T-helper 2 cell (primary cell): ENCODE data around the gene TSPAN31.
A peak's percentile ranks its signal among the peaks of the same experiment; 100 is the strongest.

Experiments
- DNase-seq, 5 experiments: peaks; one replicate each; pipeline versions ENCODE4 v3.0.0 to v3.0.0-alpha.2; 2012 to 2022

TSPAN31 gene

DNA sequence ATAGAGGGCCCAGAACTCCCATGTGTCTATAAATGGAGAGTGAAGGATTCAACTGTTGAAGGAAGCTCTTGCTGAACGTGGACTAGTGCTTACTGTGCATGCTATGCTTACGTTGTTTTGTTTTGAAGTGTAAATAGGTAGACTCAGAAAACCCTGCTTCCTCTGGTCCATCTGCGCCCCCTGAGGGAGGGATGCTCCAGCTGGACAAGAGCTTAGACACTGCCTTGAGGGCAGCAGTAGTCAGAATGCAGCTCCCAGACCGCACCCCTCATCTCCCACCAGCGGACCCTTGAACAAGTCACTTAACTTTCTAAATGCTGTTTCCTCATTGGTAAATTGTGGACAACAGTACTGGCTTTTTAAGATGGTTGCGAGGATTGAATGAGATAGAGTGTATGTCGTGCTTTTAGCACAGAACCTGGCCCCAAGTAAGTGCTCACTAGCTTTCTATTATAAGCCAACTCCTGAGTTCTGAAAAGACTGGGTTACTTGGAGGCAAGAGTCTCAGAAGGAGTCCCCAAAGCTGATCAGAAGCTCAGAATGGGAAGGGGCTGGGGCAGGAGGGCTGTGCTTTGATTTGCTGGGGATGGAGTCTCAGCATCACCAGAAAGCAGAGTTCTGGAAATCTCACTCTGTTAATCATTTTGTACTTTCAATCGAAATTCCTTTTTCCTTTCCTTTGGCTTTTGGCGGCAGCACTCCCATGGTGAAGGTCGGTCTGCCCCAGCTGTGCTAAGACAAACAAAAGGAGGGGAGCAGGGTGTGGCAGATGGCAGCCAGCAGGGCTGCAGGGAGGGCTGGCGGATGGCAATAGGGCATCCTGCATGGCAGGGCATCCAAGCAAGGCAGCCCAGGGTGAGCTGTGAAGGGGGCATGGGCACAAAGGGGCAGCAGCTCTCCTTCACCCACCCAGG lies 21.9 kb upstream of the TSPAN31 start:
- no peak for DNase-seq

DNA sequence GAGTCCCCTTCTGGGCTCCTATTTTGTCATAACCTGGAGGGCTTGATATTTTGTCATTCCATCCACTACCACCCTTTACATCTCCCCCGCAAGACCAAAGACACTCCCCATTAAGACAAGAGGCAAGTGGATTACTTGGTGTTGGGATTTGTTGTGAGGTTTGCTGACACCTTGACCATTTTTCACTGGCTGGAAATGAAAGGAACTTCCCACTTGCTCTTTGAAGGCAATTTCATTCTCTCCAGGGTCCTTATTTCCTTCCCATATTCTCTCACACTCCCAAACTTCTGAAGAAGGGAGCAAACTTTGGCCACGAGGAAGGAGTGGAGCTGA lies 21.2 kb upstream of the TSPAN31 start:
- no peak for DNase-seq

DNA sequence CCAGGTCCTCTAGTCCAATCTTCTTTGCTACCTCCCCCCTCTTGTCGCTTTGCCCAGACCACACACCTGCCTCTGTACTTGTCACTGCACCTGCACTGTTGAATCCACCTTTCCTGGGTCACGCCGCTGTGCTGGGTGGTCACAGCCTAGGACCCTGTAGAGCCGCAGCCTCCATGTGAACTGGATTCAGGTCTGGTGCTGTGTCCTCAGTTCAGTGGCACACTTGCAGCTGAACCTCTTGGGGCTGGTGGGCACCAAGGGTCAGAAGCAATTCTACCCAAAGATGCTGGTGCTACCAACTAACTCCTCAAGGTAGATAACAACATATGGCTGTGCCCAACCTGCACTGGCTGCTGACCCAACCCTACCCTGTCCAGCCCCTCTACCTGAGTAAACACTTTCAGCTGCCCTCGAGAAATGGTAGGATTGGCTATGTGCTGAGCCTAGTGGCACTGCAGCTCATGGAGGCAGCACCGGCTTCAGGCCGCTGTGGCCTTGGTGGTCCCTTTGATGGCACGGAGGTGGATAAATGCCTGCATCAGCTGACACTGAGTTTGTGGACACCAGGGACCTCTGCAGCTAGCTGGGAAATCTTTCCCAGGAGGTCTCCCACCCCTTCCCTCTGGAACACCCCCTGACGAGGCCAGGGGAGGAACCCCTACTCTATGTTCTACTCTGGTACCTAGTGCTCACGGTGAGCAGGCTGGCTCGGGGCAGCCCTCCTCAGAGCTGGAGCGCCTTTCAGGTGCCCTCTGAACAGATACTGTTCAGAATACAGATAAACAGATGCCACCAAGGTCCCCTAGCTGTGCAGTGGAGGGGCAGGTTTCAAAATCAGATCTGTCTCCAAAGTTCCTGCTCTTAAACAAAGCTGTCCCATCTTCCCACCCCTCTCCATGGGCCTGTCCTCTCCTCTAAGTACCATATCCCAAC lies 20.6 kb upstream of the TSPAN31 start:
- no peak for DNase-seq

DNA sequence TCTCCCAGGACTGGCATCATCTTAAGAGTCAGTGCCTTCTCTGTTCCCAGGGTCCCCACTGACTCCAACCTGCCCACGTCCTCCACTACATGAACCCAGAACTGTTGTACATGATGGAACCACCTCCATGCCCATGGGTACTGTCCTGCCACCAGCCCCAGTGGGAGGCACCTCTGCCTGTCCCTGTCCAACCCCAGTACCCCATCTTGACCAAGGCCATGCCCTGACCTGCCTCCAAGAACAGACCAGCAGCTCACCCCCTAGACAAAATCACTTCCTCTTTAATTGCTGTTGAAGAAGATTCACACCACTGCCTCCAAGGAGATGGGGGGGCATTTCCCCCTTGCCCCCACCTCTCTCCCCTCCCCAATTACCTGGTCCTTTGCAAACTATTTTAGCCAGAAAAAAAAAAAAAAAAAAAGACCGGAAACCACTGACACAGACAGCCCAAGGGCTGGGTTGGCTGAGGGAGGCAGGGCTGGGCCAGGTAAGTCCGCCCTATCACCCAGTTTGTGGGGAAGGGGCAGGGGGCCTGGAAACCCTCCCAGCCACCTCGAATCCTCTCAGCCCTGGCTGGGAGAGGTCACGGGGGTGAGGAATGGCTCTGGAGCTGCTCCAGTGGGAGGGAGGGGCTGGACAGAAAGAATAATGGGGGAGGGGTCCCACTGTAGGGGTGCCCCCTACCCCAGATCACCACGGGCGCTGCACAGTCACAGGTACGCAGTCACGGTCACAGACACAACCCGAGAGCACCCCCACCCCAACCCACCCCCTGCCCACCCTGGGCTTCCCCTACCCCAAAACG lies 19.7 kb upstream of the TSPAN31 start:
- DNase-seq, result no peak

DNA sequence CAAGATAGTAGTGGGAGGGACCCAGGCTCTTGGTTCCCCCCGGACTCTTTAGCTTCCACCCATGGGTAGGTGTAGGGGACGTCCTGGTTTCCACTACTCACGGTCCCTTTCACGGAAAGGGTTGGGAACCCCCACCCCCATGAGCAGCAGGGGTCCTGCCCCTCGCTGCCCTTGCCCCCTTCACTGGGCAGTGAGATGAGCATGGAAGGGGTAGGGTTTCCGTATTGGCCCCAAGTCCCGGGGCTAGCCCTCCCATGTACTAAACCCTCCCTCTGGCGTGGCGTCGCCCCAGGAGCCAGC lies 19.0 kb upstream of the TSPAN31 start:
- DNase-seq, result no peak

DNA sequence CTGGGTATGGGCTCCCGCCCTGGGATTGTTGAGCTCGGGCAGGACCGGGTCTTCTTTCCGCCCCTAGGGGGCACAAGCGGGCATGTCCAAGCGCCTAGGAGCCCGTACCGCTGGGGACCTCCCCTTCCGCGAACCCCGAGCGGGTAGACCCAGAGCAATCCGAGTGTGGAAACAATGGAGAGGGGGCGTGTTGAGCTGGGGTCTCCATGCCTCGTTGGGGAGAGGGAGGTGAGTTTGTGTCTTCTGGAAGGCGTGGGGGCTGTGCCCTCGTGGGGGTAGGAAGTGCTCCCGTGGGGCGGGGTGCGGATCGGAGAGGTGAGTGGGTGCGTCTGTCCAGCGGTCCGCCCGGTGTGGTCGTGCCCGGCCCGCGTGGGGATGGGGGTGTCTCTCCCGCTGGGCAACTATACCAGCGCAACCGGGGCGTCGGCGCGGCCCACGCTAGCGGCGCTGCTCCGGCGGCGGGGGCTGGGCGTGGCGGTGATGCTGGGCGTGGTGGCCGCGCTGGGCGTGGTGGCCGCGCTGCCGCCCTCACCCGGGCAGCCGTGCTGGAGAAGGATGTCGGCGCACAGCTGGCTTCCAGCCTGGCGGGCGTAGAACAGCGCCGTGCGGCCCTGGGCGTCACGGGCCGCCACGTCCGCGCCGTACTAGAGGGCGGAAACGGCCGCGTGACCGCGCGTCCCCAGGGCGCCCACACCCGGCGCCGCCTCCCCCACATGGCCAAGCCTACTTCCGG lies 18.5 kb upstream of the TSPAN31 start:
- DNase-seq, result peak in 1 of 5 experiments; percentile 33

DNA sequence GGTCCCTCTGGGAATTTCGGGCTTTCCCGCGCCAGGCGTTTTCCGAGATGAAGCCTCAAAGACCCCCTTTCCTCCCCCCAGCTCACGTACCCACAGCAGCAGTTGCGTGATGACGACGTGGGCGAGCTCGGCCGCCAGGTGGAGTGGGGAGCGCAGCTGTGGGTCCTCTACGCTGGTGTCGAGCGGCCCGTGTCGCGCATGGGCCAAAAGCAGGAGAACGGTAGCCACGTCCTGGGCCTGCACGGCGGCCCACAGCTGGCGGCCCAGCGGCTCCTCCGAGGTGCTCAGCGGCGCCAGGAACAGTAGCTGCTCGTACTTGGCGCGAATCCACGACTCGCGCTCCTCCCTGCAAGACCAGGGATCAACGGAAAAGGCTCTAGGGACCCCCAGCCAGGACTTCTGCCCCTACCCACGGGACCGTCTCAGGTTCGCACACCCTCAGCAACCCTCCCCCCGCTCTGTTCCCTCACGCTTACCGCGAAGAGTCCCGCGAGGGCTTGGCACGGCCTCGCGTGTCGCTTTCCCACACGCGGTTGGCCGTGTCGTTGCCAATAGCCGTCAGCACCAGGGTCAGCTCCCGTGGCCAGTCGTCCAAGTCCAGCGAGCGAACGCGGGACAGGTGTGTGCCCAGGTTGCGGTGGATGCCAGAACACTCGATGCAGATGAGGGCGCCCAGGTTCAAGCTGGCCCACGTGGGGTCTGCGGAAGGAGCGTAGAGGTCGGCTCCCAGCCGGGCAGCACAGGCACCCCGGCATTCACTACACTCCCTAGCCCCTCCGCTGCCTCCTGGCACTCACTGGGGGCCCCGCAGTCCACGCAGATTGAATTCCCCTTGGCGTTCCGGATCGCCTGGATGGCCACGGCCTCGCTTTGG lies 17.7 kb upstream of the TSPAN31 start:
- DNase-seq, result no peak

DNA sequence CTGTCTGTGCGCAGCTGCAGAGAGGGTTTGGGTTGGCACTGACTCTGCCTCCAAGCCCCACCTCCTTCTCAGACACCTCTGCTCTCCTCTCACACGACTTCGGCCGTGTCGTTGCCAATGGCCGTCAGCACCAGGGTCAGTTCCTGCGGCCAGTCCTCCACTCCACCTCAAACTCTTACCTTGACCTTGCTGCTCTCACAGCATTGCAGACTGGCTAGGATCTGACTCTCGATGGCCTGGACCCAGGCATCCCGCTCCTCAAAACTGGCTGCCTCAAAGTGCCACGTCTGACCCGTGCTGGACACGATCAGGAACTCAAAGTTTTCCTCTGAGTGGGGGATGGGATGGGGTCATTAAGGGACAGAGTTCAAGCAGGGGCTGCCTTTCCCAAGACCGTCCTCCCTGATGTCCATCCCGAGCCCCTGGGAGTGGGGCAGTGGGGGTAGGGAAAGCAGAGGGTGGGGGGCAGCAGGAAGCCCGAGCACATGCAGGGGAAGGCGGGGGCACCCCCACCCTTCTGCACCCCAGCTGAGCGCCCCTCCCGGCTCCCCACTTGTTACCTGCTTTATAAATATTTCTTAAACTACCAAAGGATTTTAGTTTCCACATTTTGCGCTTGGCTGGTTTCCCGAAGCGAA lies 17.0 kb upstream of the TSPAN31 start:
- DNase-seq, result no peak

DNA sequence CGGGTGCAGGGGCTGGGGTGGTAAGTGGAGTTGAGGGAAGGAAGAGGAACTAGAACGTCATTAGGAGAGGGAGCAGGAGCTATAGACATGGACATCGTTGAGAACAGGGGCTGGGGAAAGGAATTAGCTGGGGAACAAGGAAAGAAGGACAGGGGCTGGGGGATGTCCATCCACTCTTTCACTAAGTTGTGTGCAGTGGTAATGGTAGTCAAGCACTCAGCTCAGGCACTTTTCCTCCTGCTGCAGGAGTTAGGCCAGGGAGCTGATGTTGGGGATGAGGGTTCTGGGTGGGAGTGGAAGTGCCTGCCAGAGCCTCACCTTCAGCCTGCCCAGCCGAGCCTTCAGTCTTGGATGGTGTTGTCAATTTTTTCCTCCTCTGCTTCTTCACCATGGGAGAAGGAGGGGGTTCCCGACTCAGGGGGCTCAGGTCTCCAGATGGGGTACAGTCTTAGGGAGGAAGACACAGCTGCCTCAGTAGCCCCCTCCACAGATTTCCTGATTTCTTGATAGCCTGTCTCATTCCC lies 15.5 kb upstream of the TSPAN31 start:
- no peak for DNase-seq

DNA sequence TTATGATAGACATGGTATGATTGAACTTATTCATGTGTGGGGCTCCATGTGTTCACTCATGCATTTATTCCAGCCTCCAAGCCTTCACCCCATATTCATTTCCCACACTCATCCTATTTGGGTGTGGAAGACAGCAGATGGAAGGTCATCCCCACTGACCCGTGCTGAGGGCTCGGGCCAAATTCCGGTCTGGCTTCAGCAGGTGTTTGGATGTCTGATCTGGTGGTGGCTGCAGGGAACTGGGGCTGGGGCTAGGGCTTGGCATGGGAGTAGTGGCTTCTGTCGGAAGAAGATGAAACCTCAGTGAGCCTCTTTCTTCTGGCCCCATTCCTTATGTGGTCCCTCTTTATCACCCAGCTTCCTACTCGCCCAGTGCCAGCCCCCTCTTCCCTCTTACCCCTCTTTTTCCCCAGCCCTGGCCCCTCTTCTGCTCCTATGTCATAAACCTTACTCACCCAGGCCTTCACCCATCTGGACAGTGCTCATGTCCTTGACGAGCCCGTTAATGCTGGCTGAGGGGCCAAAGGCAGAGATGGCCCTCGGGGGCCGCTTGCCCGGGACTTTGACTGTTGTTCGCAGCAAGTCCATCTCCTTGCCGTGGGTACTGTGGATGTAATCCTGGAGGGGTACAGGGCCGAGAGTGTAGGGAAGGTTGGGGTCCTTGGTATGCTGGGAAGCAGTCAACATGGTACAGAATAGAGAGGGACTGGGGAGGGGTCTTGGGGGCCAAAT lies 14.3 kb upstream of the TSPAN31 start:
- no peak for DNase-seq

DNA sequence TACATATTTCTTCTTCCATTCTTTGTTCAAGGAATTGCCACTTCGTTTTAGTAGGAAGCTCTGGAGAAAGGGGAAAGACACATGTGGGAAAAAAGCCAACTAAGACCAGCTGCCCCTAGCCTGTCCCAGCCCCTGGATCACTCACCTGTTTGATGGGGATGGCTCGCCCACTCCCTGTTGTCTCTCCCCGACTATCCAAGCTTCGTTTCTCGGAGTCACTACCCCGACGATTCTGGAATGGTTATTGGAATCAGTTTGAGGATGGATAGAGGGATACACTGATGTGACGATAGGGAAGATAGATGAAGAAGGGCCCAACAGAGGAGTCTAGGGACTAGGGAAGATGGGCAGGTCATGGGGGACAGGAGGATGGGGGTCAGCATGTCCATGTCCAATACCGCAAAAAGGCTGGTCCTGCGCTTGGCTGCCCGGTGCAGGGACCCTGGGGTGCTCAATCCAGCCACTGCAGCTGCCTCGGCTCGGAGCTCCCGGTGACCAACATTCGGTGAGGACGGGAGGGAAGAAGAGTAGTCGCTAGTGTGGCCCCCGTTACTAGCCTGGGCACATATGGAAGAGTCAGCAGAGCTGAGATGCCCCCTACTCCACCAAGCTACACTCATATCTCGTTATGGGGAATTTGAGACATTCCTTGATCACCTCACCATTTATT lies 13.3 kb upstream of the TSPAN31 start:
- DNase-seq, result no peak

DNA sequence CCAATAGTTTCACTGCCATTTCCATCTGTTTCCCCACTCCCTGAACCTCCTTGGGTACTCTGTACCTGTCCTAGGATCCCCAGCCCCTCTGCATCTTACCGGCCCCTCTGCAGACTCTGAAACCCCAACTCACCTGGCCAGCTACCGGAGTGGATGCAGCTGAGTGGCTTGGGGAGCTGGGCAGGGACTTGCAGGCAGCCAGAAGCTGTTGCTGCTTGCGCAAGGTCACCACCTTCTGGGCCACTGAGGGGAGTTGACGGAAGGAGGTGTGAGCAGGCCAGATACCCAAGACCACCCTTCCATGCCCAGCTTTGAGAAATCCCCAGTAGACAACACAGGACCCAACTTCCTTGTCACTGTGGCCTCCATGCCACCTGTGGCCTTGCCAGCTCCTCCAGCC lies 12.6 kb upstream of the TSPAN31 start:
- DNase-seq, result no peak

DNA sequence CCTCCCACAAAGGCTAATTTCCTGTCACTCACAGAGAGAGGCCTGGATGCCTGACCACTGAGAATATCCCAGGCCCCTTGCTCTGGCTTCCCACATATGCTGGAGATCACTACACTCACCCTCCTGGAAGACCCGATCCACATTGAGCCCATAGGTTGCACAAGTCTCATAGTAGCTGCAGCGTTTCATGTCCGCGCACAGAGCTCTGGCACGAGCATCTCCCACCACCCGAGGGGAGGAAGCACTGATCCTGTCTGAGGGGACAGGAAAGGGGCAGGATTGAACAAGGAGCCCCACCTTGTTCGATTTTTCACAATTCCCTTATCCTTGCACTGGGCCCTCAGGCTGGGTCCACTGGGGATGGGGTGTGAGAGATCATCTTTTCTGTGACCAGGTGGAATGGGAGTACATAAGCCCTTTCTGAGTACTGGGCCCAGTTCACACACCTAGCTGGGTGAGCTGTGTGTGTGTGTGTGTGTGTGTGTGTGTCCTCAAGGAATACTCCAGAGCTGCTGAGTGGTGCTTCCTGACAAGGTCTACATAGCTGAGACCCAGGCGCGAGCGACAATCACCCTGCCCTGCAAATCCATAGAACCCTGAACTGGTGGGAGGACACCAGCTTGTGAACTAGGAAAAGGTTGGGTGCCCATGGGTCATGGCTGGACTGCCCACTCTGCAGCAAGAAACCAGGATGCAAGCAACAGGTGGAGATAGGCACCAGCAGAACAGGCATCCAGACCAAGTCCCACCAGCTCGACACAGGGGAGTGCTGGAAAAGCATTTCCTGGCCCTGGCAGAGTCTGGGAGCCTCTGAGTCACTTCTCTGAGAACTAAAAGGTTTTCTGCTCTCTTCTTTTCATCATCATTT lies 11.9 kb upstream of the TSPAN31 start:
- no peak for DNase-seq

DNA sequence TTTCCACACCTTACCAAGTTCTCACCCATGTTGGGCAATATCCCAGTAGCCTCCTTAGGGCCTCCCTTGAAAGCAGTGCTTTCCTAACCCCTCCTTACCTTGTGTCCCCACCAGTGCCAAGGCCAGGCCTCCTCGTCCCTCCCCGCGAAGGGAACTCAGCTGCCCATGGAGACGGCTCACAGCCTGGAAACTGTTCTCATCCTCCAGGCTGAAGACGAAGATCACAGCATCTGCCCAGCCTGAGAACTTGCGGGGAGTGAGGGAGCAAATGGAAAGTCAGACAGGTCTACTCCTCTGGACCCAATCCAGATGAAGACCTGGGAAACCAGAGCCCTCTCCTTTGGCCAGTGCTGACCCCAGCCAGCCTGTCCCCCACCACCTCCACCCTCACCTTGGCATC lies 10.9 kb upstream of the TSPAN31 start:
- DNase-seq, result no peak

DNA sequence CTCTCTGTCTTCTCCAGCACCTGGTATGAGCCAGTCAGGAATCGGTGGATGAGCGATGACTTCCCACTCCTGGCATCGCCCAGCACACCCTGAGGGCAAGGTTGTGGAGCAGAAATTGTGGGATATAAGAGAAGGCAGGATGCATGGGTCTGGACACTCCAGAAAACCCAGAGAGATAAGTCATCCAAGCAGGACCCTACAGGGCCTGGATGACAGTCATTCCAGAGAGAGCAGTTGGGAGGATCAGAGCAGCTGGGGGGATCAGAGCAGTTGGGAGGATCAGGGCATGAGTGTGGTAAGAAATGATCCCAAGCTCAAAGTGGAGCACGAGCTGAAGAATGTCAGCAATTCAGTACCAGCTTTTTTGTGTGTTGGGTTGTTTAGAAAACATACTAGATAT lies 10.2 kb upstream of the TSPAN31 start:
- no peak for DNase-seq

DNA sequence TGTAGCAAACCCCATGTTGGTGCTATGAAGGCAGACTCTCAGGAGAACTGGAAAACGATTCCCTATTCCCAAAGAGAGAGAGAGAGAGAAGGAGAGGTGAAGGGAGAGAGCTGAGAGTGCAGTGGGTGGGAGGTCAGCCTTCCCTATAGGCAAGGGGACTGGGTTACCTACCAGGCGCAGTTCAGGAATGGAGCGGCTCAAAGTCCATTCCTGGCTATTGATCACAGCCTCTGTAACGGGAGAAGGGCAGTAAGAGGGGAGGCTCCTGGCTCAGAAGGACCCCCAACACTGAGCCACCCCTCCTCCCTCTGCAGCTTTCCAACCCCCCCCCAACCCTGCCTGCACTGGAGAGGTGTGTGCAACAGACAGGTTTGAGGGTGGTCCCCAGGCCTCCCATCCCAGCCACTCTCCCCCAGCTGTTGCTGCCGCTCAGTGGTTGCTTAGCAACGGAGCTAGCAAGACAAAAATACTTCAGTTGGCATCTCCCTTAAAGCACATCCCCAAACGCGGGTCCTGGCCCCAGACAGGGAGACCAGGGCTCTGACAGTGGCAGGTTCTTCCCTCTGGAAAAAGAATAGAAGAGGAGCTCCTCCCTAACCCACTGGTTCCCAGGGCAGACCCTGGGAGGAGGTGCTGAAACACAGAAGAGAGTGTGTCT lies 9.5 kb upstream of the TSPAN31 start:
- no peak for DNase-seq

DNA sequence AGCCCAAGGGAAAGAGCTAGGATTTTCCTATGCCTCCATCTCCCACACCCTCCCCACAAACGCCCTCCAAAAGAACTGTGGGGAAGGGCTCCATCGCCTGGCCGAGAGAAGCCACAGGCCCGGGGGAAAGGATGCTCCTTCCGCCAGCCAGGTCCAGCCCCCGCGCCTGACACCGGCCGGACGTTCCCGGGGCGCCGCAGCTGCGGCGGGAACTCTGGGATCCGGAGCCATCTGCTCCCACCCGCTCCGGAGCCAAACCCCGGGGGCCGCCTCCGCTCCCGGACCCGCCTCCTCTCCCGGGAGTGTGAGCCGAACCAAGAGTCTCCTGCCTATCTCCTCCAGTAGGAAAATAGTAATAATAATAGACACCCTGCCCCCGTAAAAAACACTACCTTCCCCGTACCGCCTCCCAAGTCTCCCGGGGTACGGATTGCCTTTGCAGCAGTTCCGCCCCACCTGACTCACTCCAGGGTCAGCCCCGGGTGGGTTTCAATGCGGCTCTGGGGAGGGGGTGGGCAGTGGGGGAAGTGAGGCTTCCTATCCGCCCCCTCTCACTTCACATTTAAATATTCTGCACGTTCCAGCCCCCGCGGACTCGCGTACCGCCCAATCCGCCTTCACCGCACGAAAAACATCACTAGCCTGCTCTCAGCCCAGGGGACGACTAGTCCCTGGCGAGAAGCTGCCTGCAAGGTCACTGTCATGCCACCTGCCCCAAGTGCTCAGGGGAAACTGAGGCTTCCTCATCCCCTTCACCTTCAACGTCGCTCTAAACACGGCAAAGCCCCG lies 8.7 kb upstream of the TSPAN31 start:
- DNase-seq, result no peak
